Erythroblast (primary cell): ENCODE results near the gene ZNF735.
"Not testable (repeated sequence)": the region's sequence is repeated elsewhere in the genome, so short reads cannot be mapped to it uniquely, and the experiment has no call there.

ENCODE experiments used
- GATA1 ChIP-seq: IDR thresholded peaks from 2 replicates; pipeline ENCODE4 v1.6.1; 2011; ENCODE audit warnings: low read depth, mild to moderate bottlenecking, control low read depth, low read length, moderate library complexity
- POLR2A ChIP-seq: IDR thresholded peaks from 2 replicates; pipeline ENCODE4 v1.6.1; 2011; ENCODE audit warnings: mild to moderate bottlenecking, low read length

DNA sequence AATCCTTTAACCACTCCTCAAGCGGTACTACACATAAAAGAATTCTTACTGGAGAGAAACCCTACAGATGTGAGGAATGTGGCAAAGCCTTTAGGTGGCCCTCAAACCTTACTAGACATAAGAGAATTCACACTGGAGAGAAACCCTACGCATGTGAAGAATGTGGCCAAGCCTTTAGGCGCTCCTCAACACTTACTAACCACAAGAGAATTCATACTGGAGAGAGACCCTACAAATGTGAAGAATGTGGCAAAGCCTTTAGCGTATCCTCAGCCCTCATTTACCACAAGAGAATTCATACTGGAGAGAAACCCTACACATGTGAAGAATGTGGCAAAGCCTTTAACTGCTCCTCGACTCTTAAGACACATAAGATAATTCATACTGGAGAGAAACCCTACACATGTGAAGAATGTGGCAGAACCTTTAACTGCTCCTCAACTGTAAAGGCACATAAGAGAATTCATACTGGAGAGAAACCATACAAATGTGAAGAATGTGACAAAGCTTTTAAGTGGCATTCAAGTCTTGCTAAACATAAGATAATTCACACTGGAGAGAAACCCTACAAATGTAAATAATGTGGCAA lies 12.8 kb downstream of the ZNF735 start:
- TF ChIP-seq POLR2A, GATA1: not testable (repeated sequence)
